ENCODE results near the gene HOXA2.

- TF ChIP-seq CTCF (IDR thresholded peaks at IDR 0.05) (no peak), POLR2A (IDR thresholded peaks at IDR 0.05) (no peak)
Observed at GRCh38 chr7:27105301-27106031, 3.0 kb upstream of the HOXA2 start.

Measured in prostate gland (tissue), 2 donors.